C4-2B (cell line): ENCODE data around the gene ANKRD36B.
"Not testable (repeated sequence)": the region's sequence is repeated elsewhere in the genome, so short reads cannot be mapped to it uniquely, and the experiment has no call there.

Experiments used
- CTCF ChIP-seq: fragments of 450-650 bp; conservative IDR thresholded peaks from 2 replicates; pipeline ENCODE4 v1.5.1; 2017; ENCODE audit warnings: mild to moderate bottlenecking
- ZFX ChIP-seq: fragments of 450-650 bp; IDR thresholded peaks from 2 replicates; pipeline ENCODE4 v1.6.1; 2017

DNA sequence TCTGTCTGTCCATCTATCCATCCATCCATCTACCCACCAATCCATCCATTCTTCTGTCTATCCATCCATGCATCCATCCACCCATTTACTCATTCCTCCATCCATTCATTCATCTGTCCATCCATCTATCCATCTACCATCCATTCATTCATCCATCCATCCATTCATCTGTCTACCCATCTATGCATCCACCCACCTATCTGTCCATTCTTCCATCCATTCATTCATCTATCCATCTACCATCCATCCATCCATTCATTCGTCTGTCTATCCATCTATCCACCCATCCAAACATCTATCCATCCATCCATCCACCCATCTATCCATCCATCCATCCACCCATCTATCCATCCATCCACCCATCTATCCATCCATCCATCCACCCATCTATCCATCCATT lies 30.8 kb upstream of the ANKRD36B start:
- TF ChIP-seq CTCF, ZFX: not testable (repeated sequence)
